ENCODE results near the gene SUPT4H1.

DNA sequence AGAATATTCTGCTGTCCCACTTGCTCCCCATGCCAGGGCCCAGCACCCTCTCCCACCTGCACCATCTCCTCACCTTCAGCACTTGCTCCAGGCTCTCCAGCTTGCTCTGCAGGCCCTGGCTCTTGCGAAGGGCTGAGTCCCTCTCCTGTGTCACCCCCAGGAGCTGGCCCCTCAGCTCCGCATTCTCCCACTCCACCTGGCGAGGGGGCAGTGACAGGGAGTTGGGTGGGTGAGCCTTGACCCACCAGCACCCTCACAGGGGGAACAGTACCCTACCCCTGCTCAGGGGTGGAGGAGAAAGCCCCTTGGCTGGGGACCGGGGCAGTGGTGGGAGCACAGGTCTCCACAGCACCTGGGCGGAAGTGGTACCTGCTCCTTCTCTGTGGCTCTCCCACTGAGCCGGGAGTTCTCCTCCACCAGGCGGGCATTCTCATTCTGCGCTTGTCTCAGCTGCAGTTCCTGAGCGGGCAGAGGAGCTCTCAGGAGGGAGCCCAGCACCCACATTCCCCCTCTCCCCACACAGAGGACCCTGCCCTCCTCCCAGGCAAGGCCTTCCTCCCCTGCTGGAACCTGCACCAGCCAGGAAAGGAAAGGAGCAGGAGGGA, 29.3 kb downstream of the SUPT4H1 start:
- TF ChIP-seq EZH2 (IDR thresholded peaks at IDR 0.05; ENCODE audit: low read depth), result no peak
- TF ChIP-seq, protein P1, sequence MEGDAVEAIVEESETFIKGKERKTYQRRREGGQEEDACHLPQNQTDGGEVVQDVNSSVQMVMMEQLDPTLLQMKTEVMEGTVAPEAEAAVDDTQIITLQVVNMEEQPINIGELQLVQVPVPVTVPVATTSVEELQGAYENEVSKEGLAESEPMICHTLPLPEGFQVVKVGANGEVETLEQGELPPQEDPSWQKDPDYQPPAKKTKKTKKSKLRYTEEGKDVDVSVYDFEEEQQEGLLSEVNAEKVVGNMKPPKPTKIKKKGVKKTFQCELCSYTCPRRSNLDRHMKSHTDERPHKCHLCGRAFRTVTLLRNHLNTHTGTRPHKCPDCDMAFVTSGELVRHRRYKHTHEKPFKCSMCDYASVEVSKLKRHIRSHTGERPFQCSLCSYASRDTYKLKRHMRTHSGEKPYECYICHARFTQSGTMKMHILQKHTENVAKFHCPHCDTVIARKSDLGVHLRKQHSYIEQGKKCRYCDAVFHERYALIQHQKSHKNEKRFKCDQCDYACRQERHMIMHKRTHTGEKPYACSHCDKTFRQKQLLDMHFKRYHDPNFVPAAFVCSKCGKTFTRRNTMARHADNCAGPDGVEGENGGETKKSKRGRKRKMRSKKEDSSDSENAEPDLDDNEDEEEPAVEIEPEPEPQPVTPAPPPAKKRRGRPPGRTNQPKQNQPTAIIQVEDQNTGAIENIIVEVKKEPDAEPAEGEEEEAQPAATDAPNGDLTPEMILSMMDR (conservative IDR thresholded peaks at IDR 0.05), result no peak
